NT2/D1 (cell line): ENCODE measurements around the gene CDCA4.

Source experiments
- YY1 ChIP-seq: IDR thresholded peaks from 2 replicates; pipeline ENCODE4 v1.6.1; 2011; ENCODE audit not compliant: insufficient read length, insufficient read depth
- ZNF274 ChIP-seq: IDR thresholded peaks from 2 replicates; pipeline ENCODE4 v1.6.1; 2011; ENCODE audit warnings: mild to moderate bottlenecking, low read depth, low read length

DNA sequence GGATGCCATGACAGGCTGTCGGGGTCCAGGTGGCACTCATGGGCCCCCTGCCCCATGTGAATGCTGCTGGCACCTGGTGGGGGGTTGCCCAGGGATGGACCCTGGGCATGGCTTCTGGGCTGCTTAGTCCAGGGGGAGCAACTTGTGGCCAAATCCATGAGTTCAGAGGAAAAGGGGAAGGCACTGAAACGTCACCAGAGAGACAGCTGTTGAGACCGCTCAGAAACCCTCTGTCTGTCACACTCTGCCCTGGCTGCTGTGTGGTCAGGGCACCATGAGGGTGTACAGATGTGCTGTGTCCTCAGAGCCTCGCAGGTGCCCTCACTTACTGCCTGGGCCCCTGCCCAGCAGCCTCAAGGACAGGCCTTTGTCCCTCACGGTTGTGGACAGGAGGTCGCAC lies 25.9 kb downstream of the CDCA4 start:
- TF ChIP-seq ZNF274 (no peak), YY1 (no peak)
